T-helper 9 cell (primary cell): ENCODE results near the gene GRM5.
"Not testable (repeated sequence)": the region's sequence is repeated elsewhere in the genome, so short reads cannot be mapped to it uniquely, and the experiment has no call there.

Source experiments
- DNase-seq: peaks from one replicate; pipeline ENCODE4 v3.0.0-alpha.2; 2020

Gene GRM5

DNA sequence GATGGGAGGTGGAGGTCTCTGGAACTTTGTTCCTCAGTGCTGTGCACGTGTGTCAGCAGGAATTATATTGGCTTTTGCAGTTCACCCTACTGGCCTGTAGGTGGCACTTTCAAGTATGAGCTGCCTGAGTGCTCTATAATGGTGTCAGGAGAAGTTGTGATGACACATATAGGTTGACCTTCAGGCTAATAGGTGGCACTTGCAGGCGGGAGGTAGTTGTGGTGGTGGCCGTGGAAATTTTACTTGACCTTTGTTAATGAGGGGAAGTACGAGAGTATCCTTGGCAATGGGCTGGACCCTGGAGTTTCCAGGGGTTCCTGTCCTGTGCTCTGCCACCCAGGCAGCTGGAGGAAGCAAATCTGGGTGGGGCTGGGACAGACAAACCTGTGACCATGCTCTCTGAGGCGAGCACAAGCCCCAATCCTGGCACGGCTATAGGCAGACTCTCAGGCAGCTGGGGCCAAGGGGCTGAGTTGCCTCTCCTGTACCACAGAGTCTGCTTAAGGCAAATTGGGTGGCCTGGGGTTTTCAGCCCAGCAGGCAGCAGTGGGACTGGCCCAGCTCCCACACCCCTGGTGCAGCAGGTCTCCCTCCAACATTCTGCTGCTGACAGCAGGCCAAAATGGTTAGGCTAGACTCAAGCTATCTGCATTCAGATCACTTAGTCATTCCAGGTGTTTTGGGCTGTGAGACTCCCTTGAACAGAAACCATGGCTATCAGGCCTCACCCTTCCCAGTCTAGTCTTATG, 580.7 kb downstream of the GRM5 start:
- DNase-seq = no peak

DNA sequence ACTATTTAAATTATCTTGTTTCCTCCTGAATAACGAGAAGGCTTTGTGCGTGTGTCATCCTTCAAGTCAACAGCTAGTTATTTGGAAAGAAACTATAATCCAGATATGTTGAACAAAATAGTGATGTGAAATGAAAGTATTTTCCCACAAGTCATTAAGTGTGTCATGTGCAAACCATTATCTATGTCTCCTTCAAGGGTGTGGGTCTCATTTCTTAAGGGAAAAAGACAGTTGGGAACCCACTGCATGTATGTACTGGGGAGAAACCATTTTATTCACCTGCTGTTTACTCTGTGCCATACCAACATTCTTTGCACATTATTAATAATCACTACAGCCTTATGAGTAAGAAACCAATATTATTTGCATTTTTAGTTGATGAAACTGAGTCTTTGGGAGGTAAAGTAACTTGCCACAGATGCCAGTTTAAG, 582.9 kb downstream of the GRM5 start:
- DNase-seq = no peak

- no peak for DNase-seq
Observed at GRCh38 chr11:88480223-88480622, 585.6 kb downstream of the GRM5 start.

- DNase-seq = no peak
Observed at GRCh38 chr11:88478136-88478815, 587.5 kb downstream of the GRM5 start.

DNA sequence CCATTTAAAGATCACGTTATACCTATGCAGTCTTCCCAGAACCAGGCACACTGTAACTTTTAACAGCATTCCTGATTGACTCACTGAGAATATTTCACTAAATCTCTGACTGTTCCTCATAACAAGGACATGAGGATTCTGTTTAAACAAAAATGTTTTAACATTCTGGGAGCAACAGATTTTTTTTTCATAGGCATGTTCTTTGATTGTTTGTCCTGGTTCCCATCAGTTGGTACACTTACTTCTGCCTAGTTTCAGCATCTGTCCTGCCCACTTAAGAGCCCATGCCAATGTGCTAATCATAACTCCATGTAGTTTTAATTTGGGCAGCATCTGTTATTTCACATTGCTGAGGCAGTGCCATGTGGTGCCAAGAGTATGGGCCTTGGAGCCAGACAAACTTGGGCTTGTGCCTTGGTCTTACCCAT, 589.8 kb downstream of the GRM5 start:
- no peak for DNase-seq

GRCh38 chr11:88474655-88475054, 591.1 kb downstream of the GRM5 start:
- no peak for DNase-seq

DNA sequence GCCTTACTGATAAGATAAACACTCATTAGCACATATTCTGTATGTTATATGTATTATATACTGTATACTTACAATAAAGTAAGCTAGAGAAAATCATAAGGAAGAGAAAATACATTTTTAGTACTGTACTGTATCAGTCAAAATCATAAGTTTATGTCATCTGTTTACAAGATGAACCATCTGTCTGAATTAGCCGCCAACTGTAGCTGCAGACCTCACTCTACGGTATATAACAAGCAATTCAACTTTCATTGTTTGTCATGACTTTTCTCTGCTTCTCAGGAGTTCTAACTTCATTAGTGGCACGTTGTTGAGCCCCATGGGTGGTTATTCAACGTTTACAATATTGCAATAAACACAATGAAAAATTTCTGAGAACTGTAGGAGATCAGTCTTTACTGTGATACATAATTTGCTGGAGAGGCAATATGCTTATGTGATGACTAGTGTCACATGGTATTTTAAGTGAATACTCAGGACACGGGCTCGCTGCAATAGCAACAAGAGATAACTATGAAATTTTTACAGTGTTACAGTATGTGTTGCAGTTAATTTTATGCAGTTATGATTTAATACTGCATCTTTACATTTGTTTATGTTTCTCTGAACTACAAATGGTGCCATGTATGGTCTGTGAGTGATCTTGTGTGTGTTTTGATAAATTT, 596.1 kb downstream of the GRM5 start:
- no peak for DNase-seq

- DNase-seq = no peak
Observed at GRCh38 chr11:88464528-88464927, 601.3 kb downstream of the GRM5 start.

DNA sequence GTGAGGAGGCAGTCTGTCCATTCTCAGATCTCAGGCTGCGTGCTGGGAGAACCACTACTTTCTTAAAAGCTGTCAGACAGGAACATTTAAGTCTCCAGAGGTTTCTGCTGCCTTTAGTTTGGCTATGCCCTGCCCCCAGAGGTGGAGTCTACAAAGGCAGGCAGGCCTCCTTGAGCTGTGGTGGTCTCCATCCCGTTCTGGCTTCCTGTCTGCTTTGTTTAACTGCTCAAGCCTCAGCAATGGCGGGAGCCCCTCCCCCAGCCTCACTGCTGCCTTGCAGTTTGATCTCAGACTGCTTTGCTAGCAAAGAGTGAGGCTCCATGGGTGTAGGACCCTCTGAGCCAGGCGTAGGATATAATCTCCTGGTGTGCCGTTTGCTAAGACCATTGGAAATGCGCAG, 602.5 kb downstream of the GRM5 start:
- not testable (repeated sequence) for DNase-seq

- DNase-seq = not testable (repeated sequence)
Observed at GRCh38 chr11:88458047-88458446, 607.7 kb downstream of the GRM5 start.

GRCh38 chr11:88455974-88456373, 609.8 kb downstream of the GRM5 start:
- no peak for DNase-seq

- no peak for DNase-seq
Observed at GRCh38 chr11:88454881-88455280, 610.9 kb downstream of the GRM5 start.
